ENCODE data around the gene MFAP5. TPM values are rescaled to one million over a fixed set of nuclear protein-coding genes. Genes with fewer than 3 reads are reported as not detected.

Gene MFAP5
- total RNA-seq, 1 donor = not detected

- H3K4me3 ChIP-seq (ENCODE audit: low read length) = no peak overlapping the region
- no peaks in the 10 kb centered on the region for H3K9me3 ChIP-seq (ENCODE audit: low read depth, low read length)
- H3K27me3 ChIP-seq (ENCODE audit: insufficient read depth, low read length) = no peaks in the 10 kb centered on the region
- peaks cover 12% of the 10 kb centered on the region for H3K4me1 ChIP-seq (ENCODE audit: insufficient read depth, low read length)
Measured at GRCh38 chr12:8685051-8685450, 22.4 kb upstream of the MFAP5 start.

- Histone ChIP-seq H3K27me3 (ENCODE audit: insufficient read depth, low read length) (no peaks in the 10 kb centered on the region), H3K9me3 (ENCODE audit: low read depth, low read length) (no peaks in the 10 kb centered on the region), H3K4me3 (ENCODE audit: low read length) (no peak overlapping the region), H3K4me1 (ENCODE audit: insufficient read depth, low read length) (no peaks in the 10 kb centered on the region)
Measured at GRCh38 chr12:8681129-8681884, 18.7 kb upstream of the MFAP5 start.

GRCh38 chr12:8680533-8680932 is 17.9 kb upstream of the MFAP5 start:
- Histone ChIP-seq H3K4me3 (ENCODE audit: low read length) (no peak overlapping the region), H3K27me3 (ENCODE audit: insufficient read depth, low read length) (no peaks in the 10 kb centered on the region), H3K9me3 (ENCODE audit: low read depth, low read length) (no peaks in the 10 kb centered on the region), H3K4me1 (ENCODE audit: insufficient read depth, low read length) (no peaks in the 10 kb centered on the region)

- no peaks in the 10 kb centered on the region for H3K4me1 ChIP-seq (ENCODE audit: insufficient read depth, low read length)
- no peak overlapping the region for H3K4me3 ChIP-seq (ENCODE audit: low read length)
- no peaks in the 10 kb centered on the region for H3K27me3 ChIP-seq (ENCODE audit: insufficient read depth, low read length)
- H3K9me3 ChIP-seq (ENCODE audit: low read depth, low read length) = no peaks in the 10 kb centered on the region
Measured at GRCh38 chr12:8678661-8679111, 16.1 kb upstream of the MFAP5 start.

GRCh38 chr12:8677362-8677761 is 14.7 kb upstream of the MFAP5 start:
- Histone ChIP-seq H3K4me3 (ENCODE audit: low read length) (no peak overlapping the region), H3K9me3 (ENCODE audit: low read depth, low read length) (no peaks in the 10 kb centered on the region), H3K27me3 (ENCODE audit: insufficient read depth, low read length) (no peaks in the 10 kb centered on the region), H3K4me1 (ENCODE audit: insufficient read depth, low read length) (no peaks in the 10 kb centered on the region)

GRCh38 chr12:8676651-8677050 is 14.0 kb upstream of the MFAP5 start:
- Histone ChIP-seq H3K4me3 (ENCODE audit: low read length) (no peak overlapping the region), H3K4me1 (ENCODE audit: insufficient read depth, low read length) (no peaks in the 10 kb centered on the region), H3K9me3 (ENCODE audit: low read depth, low read length) (no peaks in the 10 kb centered on the region), H3K27me3 (ENCODE audit: insufficient read depth, low read length) (no peaks in the 10 kb centered on the region)

- no peaks in the 10 kb centered on the region for H3K4me1 ChIP-seq (ENCODE audit: insufficient read depth, low read length)
- H3K27me3 ChIP-seq (ENCODE audit: insufficient read depth, low read length) = no peaks in the 10 kb centered on the region
- no peaks in the 10 kb centered on the region for H3K9me3 ChIP-seq (ENCODE audit: low read depth, low read length)
- no peak overlapping the region for H3K4me3 ChIP-seq (ENCODE audit: low read length)
Measured at GRCh38 chr12:8675591-8676036, 13.0 kb upstream of the MFAP5 start.

- no peaks in the 10 kb centered on the region for H3K9me3 ChIP-seq (ENCODE audit: low read depth, low read length)
- no peak overlapping the region for H3K4me3 ChIP-seq (ENCODE audit: low read length)
- H3K4me1 ChIP-seq (ENCODE audit: insufficient read depth, low read length) = peaks cover 19% of the 10 kb centered on the region
- no peaks in the 10 kb centered on the region for H3K27me3 ChIP-seq (ENCODE audit: insufficient read depth, low read length)
Measured at GRCh38 chr12:8672381-8672780, 9.8 kb upstream of the MFAP5 start.

GRCh38 chr12:8668441-8668840 is 5.8 kb upstream of the MFAP5 start:
- no peak overlapping the region for H3K4me3 ChIP-seq (ENCODE audit: low read length)
- H3K4me1 ChIP-seq (ENCODE audit: insufficient read depth, low read length) = peaks cover 25% of the 10 kb centered on the region
- peaks cover 3% of the 10 kb centered on the region for H3K27me3 ChIP-seq (ENCODE audit: insufficient read depth, low read length)
- no peaks in the 10 kb centered on the region for H3K9me3 ChIP-seq (ENCODE audit: low read depth, low read length)

GRCh38 chr12:8667270-8667669 is 4.6 kb upstream of the MFAP5 start:
- no peaks in the 10 kb centered on the region for H3K9me3 ChIP-seq (ENCODE audit: low read depth, low read length)
- H3K4me1 ChIP-seq (ENCODE audit: insufficient read depth, low read length) = peaks cover 25% of the 10 kb centered on the region
- H3K27me3 ChIP-seq (ENCODE audit: insufficient read depth, low read length) = peaks cover 3% of the 10 kb centered on the region
- H3K4me3 ChIP-seq (ENCODE audit: low read length) = no peak overlapping the region

- Histone ChIP-seq H3K4me1 (ENCODE audit: insufficient read depth, low read length) (peaks cover 25% of the 10 kb centered on the region), H3K9me3 (ENCODE audit: low read depth, low read length) (no peaks in the 10 kb centered on the region), H3K4me3 (ENCODE audit: low read length) (no peak overlapping the region), H3K27me3 (ENCODE audit: insufficient read depth, low read length) (peaks cover 3% of the 10 kb centered on the region)
Measured at GRCh38 chr12:8665759-8666158, 3.1 kb upstream of the MFAP5 start.

GRCh38 chr12:8664228-8664913 is 1.7 kb upstream of the MFAP5 start:
- Histone ChIP-seq H3K27me3 (ENCODE audit: insufficient read depth, low read length) (peaks cover 3% of the 10 kb centered on the region), H3K4me1 (ENCODE audit: insufficient read depth, low read length) (peaks cover 25% of the 10 kb centered on the region), H3K9me3 (ENCODE audit: low read depth, low read length) (no peaks in the 10 kb centered on the region), H3K4me3 (ENCODE audit: low read length) (no peak overlapping the region)

GRCh38 chr12:8661751-8662150 is 875 bp downstream of the MFAP5 start:
- H3K27me3 ChIP-seq (ENCODE audit: insufficient read depth, low read length) = peaks cover 3% of the 10 kb centered on the region
- H3K4me1 ChIP-seq (ENCODE audit: insufficient read depth, low read length) = no peaks in the 10 kb centered on the region
- no peaks in the 10 kb centered on the region for H3K9me3 ChIP-seq (ENCODE audit: low read depth, low read length)
- H3K4me3 ChIP-seq (ENCODE audit: low read length) = no peak overlapping the region

- Histone ChIP-seq H3K4me3 (ENCODE audit: low read length) (no peak overlapping the region), H3K4me1 (ENCODE audit: insufficient read depth, low read length) (no peaks in the 10 kb centered on the region), H3K27me3 (ENCODE audit: insufficient read depth, low read length) (peaks cover 3% of the 10 kb centered on the region), H3K9me3 (ENCODE audit: low read depth, low read length) (no peaks in the 10 kb centered on the region)
Measured at GRCh38 chr12:8661016-8661415, 1.6 kb downstream of the MFAP5 start.

GRCh38 chr12:8658346-8658745 is 4.3 kb downstream of the MFAP5 start:
- Histone ChIP-seq H3K27me3 (ENCODE audit: insufficient read depth, low read length) (no peaks in the 10 kb centered on the region), H3K9me3 (ENCODE audit: low read depth, low read length) (no peaks in the 10 kb centered on the region), H3K4me1 (ENCODE audit: insufficient read depth, low read length) (no peaks in the 10 kb centered on the region), H3K4me3 (ENCODE audit: low read length) (no peak overlapping the region)

- H3K4me3 ChIP-seq (ENCODE audit: low read length) = no peak overlapping the region
- H3K9me3 ChIP-seq (ENCODE audit: low read depth, low read length) = no peaks in the 10 kb centered on the region
- H3K27me3 ChIP-seq (ENCODE audit: insufficient read depth, low read length) = no peaks in the 10 kb centered on the region
- no peaks in the 10 kb centered on the region for H3K4me1 ChIP-seq (ENCODE audit: insufficient read depth, low read length)
Measured at GRCh38 chr12:8655421-8655820, 7.2 kb downstream of the MFAP5 start.

All from mononuclear cell (primary cell).